ENCODE data around the gene TMTC4. TPM values are rescaled to one million over a fixed set of nuclear protein-coding genes. Genes with fewer than 3 reads are reported as not detected.
"Not testable (repeated sequence)": the region's sequence is repeated elsewhere in the genome, so short reads cannot be mapped to it uniquely, and the experiment has no call there.

TMTC4 gene
- total and polyA plus RNA-seq, 5 donors = 3.8 to 9.1 (median 7.2) TPM

GRCh38 chr13:100694722-100695508 lies 20.3 kb upstream of the TMTC4 start:
- Histone ChIP-seq H3K4me1 (ENCODE audit: control insufficient read depth, insufficient read depth, low read length) (no peaks in the 10 kb centered on the region), H3K4me3 (ENCODE audit: low read length) (no peak overlapping the region), H3K27ac (ENCODE audit: low read length) (no peak overlapping the region), H3K9me3 (ENCODE audit: control insufficient read depth, low read length) (no peaks in the 10 kb centered on the region), H3K27me3 (ENCODE audit: control insufficient read depth, insufficient read depth) (no peaks in the 10 kb centered on the region)
- ATAC-seq = peak; percentile 86 to 97
- intact Hi-C loops (cut with DNase I) = no loop called here
- 32% methylated on average over 12 of the region's 12 CpGs for WGBS
- peak in 2 of 3 donors; percentile 60 to 61 for DNase-seq

- DNase-seq (no peak), ATAC-seq (no peak)
- Histone ChIP-seq H3K27ac (ENCODE audit: low read length) (no peak overlapping the region), H3K9me3 (ENCODE audit: control insufficient read depth, low read length) (peaks cover 2% of the 10 kb centered on the region), H3K27me3 (ENCODE audit: control insufficient read depth, insufficient read depth) (no peaks in the 10 kb centered on the region), H3K4me3 (ENCODE audit: low read length) (no peak overlapping the region), H3K4me1 (ENCODE audit: control insufficient read depth, insufficient read depth, low read length) (no peaks in the 10 kb centered on the region)
- intact Hi-C loops (cut with DNase I) = no loop called here
- 70% methylated on average over 1 of the region's 1 CpG for WGBS
Measured at GRCh38 chr13:100689191-100689590, 14.6 kb upstream of the TMTC4 start.

- no peaks in the 10 kb centered on the region for H3K9me3 ChIP-seq (ENCODE audit: control insufficient read depth, low read length)
- ATAC-seq = no peak
- WGBS = 79% methylated on average over 3 of the region's 3 CpGs
Measured at GRCh38 chr13:100680131-100680530, 5.5 kb upstream of the TMTC4 start.

GRCh38 chr13:100677128-100677527 lies 2.5 kb upstream of the TMTC4 start:
- DNase-seq; ATAC-seq; H3K27ac ChIP-seq (ENCODE audit: low read length); intact Hi-C loops (cut with DNase I); H3K4me1 ChIP-seq (ENCODE audit: control insufficient read depth, insufficient read depth, low read length); H3K9me3 ChIP-seq (ENCODE audit: control insufficient read depth, low read length); H3K4me3 ChIP-seq (ENCODE audit: low read length); H3K27me3 ChIP-seq (ENCODE audit: control insufficient read depth, insufficient read depth): not testable (repeated sequence)
- WGBS = 96% methylated on average over 5 of the region's 5 CpGs

More at GRCh38 chr13:100680131-100680530, 5.5 kb upstream of the TMTC4 start:
- Histone ChIP-seq H3K4me1 (ENCODE audit: control insufficient read depth, insufficient read depth, low read length) (no peaks in the 10 kb centered on the region), H3K27ac (ENCODE audit: low read length) (no peak overlapping the region), H3K4me3 (ENCODE audit: low read length) (no peak overlapping the region), H3K27me3 (ENCODE audit: control insufficient read depth, insufficient read depth) (no peaks in the 10 kb centered on the region)
- no peak for DNase-seq
- intact Hi-C loops (cut with DNase I) = no loop called here

GRCh38 chr13:100675661-100676129 lies 1.1 kb upstream of the TMTC4 start:
- intact Hi-C loops (cut with DNase I) = no loop called here
- no peak for ATAC-seq
- 12% methylated on average over 15 of the region's 15 CpGs for WGBS
- Histone ChIP-seq H3K4me3 (ENCODE audit: low read length) (peak overlapping the region; percentile 61), H3K9me3 (ENCODE audit: control insufficient read depth, low read length) (no peaks in the 10 kb centered on the region), H3K27me3 (ENCODE audit: control insufficient read depth, insufficient read depth) (no peaks in the 10 kb centered on the region), H3K4me1 (ENCODE audit: control insufficient read depth, insufficient read depth, low read length) (no peaks in the 10 kb centered on the region), H3K27ac (ENCODE audit: low read length) (no peak overlapping the region)
- no peak for DNase-seq

- peak; percentile 99 to 100 (median 100) for DNase-seq
- under 1% methylated on average over 67 of the region's 67 CpGs for WGBS
- Histone ChIP-seq H3K27ac (ENCODE audit: low read length) (peak overlapping the region; percentile 45), H3K9me3 (ENCODE audit: control insufficient read depth, low read length) (no peaks in the 10 kb centered on the region), H3K4me3 (ENCODE audit: low read length) (peak overlapping the region; percentile 92), H3K4me1 (ENCODE audit: control insufficient read depth, insufficient read depth, low read length) (no peaks in the 10 kb centered on the region), H3K27me3 (ENCODE audit: control insufficient read depth, insufficient read depth) (no peaks in the 10 kb centered on the region)
- ATAC-seq = peak; percentile 98
- intact Hi-C loops (cut with DNase I) = no loop called here
Measured at GRCh38 chr13:100674872-100675660, 471 bp upstream of the TMTC4 start.

- peak; percentile 58 to 86 (median 85) for DNase-seq
- no peaks in the 10 kb centered on the region for H3K4me1 ChIP-seq (ENCODE audit: control insufficient read depth, insufficient read depth, low read length)
- no peaks in the 10 kb centered on the region for H3K9me3 ChIP-seq (ENCODE audit: control insufficient read depth, low read length)
- WGBS = under 1% methylated on average over 86 of the region's 86 CpGs
- intact Hi-C loops (cut with DNase I) = no loop called here
- peak overlapping the region; percentile 73 for H3K27ac ChIP-seq (ENCODE audit: low read length)
- peak; percentile 42 to 53 for ATAC-seq
- peak overlapping the region; percentile 92 for H3K4me3 ChIP-seq (ENCODE audit: low read length)
- H3K27me3 ChIP-seq (ENCODE audit: control insufficient read depth, insufficient read depth) = no peaks in the 10 kb centered on the region
Measured at GRCh38 chr13:100673713-100674571, 653 bp downstream of the TMTC4 start.

GRCh38 chr13:100673376-100673712 lies 1.3 kb downstream of the TMTC4 start:
- ATAC-seq = no peak
- intact Hi-C loops (cut with DNase I) = no loop called here
- H3K4me3 ChIP-seq (ENCODE audit: low read length) = peak overlapping the region; percentile 92
- H3K27me3 ChIP-seq (ENCODE audit: control insufficient read depth, insufficient read depth) = no peaks in the 10 kb centered on the region
- H3K27ac ChIP-seq (ENCODE audit: low read length) = no peak overlapping the region
- no peaks in the 10 kb centered on the region for H3K9me3 ChIP-seq (ENCODE audit: control insufficient read depth, low read length)
- no peaks in the 10 kb centered on the region for H3K4me1 ChIP-seq (ENCODE audit: control insufficient read depth, insufficient read depth, low read length)
- peak in 2 of 3 donors; percentile 29 to 46 for DNase-seq
- WGBS = 45% methylated on average over 11 of the region's 11 CpGs

GRCh38 chr13:100671389-100672182 lies 3.0 kb downstream of the TMTC4 start:
- H3K27ac ChIP-seq (ENCODE audit: low read length) = no peak overlapping the region

GRCh38 chr13:100668408-100668807 lies 6.2 kb downstream of the TMTC4 start:
- ATAC-seq (no peak), DNase-seq (no peak)
- H3K27me3 ChIP-seq (ENCODE audit: control insufficient read depth, insufficient read depth) = no peaks in the 10 kb centered on the region
- WGBS = 93% methylated on average over 7 of the region's 7 CpGs
- H3K4me1 ChIP-seq (ENCODE audit: control insufficient read depth, insufficient read depth, low read length) = no peaks in the 10 kb centered on the region
- no peak overlapping the region for H3K27ac ChIP-seq (ENCODE audit: low read length)
- H3K4me3 ChIP-seq (ENCODE audit: low read length) = no peak overlapping the region
- no peaks in the 10 kb centered on the region for H3K9me3 ChIP-seq (ENCODE audit: control insufficient read depth, low read length)
- intact Hi-C loops (cut with DNase I) = no loop called here

More at GRCh38 chr13:100671389-100672182, 3.0 kb downstream of the TMTC4 start:
- ATAC-seq (no peak), DNase-seq (no peak)
- 93% methylated on average over 11 of the region's 11 CpGs for WGBS
- H3K9me3 ChIP-seq (ENCODE audit: control insufficient read depth, low read length) = no peaks in the 10 kb centered on the region
- no peaks in the 10 kb centered on the region for H3K4me1 ChIP-seq (ENCODE audit: control insufficient read depth, insufficient read depth, low read length)
- H3K4me3 ChIP-seq (ENCODE audit: low read length) = no peak overlapping the region
- intact Hi-C loops (cut with DNase I) = no loop called here
- H3K27me3 ChIP-seq (ENCODE audit: control insufficient read depth, insufficient read depth) = no peaks in the 10 kb centered on the region

Data from right cardiac atrium (tissue), 5 donors.